GM23248 (cell line): ENCODE data around the gene CMTM5.

Experiments
- EZH2 ChIP-seq: fragments of 200-600 bp; sonication (generic); IDR thresholded peaks from 2 replicates; pipeline ENCODE4 v1.6.1; 2018; ENCODE audit warnings: antibody characterized with exemption, mild to moderate bottlenecking; ENCODE audit not compliant: insufficient read depth, poor library complexity, severe bottlenecking
- EZH2phosphoT487 ChIP-seq: fragments of 200-600 bp; sonication (generic); IDR thresholded peaks from 2 replicates; pipeline ENCODE4 v1.6.1; 2018; ENCODE audit warnings: antibody characterized with exemption, moderate library complexity, mild to moderate bottlenecking, low read depth; ENCODE audit not compliant: insufficient read depth

- TF ChIP-seq EZH2 (no peak), EZH2phosphoT487 (no peak)
Observed at GRCh38 chr14:23385642-23386265, 8.9 kb downstream of the CMTM5 start.
